Gastrocnemius medialis (tissue), 4 donors: Measurements from ENCODE around the gene HOXC13. TPM values are rescaled to one million over a fixed set of nuclear protein-coding genes. Genes with fewer than 3 reads are reported as not detected.
A peak's percentile ranks its signal among the peaks of the same experiment; 100 is the strongest.

Source experiments
- ATAC-seq, 2 donors: fragments of 150-250 bp; one replicate each; pipeline ENCODE4 v1.9.1; 2016
- DNase-seq, 2 donors: peaks; one replicate each; pipeline ENCODE4 v3.0.0-alpha.2; 2019
- H3K27ac ChIP-seq, 4 donors: fragments of 200-600 bp; sonication (generic); 1 replicate in 1 of 4; 2 replicates in 3 of 4; pipeline ENCODE4 v1.5.1; 2016 to 2018; ENCODE audit warnings: mild to moderate bottlenecking in 2 of 4, moderate library complexity in 1 of 4
- H3K27me3 ChIP-seq, 3 donors: fragments of 200-600 bp; sonication (generic) in 2 of 3; 1 replicate in 1 of 3; 2 replicates in 2 of 3; pipeline versions ENCODE4 v1.5.1 to v1.6.0; 2016 to 2019; ENCODE audit warnings: mild to moderate bottlenecking in 1 of 3, moderate library complexity in 1 of 3
- H3K36me3 ChIP-seq, 2 donors: fragments of 200-600 bp; sonication (generic) in 1 of 2; one replicate each; pipeline ENCODE4 v1.5.1; 2017 to 2018
- H3K4me1 ChIP-seq, 2 donors: fragments of 200-600 bp; sonication (generic) in 1 of 2; one replicate each; pipeline ENCODE4 v1.5.1; 2016 to 2017; ENCODE audit warnings: mild to moderate bottlenecking in 2 of 2
- H3K4me3 ChIP-seq, 4 donors: fragments of 200-600 bp; sonication (generic) in 3 of 4; 1 replicate in 1 of 4; 2 replicates in 3 of 4; pipeline ENCODE4 v1.5.1; 2016 to 2019; ENCODE audit warnings: mild to moderate bottlenecking in 2 of 4
- H3K9me3 ChIP-seq, 3 donors: fragments of 200-600 bp; sonication (generic) in 2 of 3; 1 replicate in 1 of 3; 2 replicates in 2 of 3; pipeline ENCODE4 v1.5.1; 2016 to 2019
- CTCF ChIP-seq, 5 experiments: fragments of 450-650 bp in 3 of 5; fragments of 200-600 bp in 2 of 5; sonication (generic) in 2 of 5; IDR thresholded peaks in 4 of 5; conservative IDR thresholded peaks in 1 of 5; 1 replicate in 4 of 5; 2 replicates in 1 of 5; pipeline ENCODE4 v1.5.1; 2016 to 2019; ENCODE audit warnings: antibody characterized with exemption in 5 of 5, mild to moderate bottlenecking in 3 of 5, moderate library complexity in 3 of 5
- POLR2A ChIP-seq, 2 donors: fragments of 450-650 bp; IDR thresholded peaks; one replicate each; pipeline ENCODE4 v1.6.1; 2017; ENCODE audit warnings: antibody characterized with exemption in 2 of 2, mild to moderate bottlenecking in 2 of 2, moderate library complexity in 2 of 2
- in situ Hi-C, 4 donors: fragments of 200-750 bp; cut with MboI; loops; one replicate each; pipeline versions ENCODE4 v1.15.0 to v1.8.0; 2017; ENCODE audit warnings: low sequenced_read_pairs in 4 of 4
- intact Hi-C: fragments of 100-400 bp; cut with DNase I; formaldehyde crosslinking; loops from one replicate; pipeline ENCODE4 v1.15.1; 2023; ENCODE audit warnings: low total_unique reads
- total RNA-seq, 4 donors: library from RNA; depleted of rRNA; stranded (reverse); fragments of >200 nt; gene quantifications; one replicate each; pipeline versions ENCODE4 v1.1.0 to v1.2.3, GENCODE V29; 2016

HOXC13 gene
- total RNA-seq, 4 donors from 2014 or later = 0.10 to 0.33 TPM; not detected in 2

GRCh38 chr12:53961025-53961761 is 22.6 kb downstream of the HOXC13 start:
- Histone ChIP-seq H3K36me3 (no peaks in the 10 kb centered on the region), H3K27ac (peak overlapping the region in 1 of 4 donors; percentile 27), H3K4me1 (peaks cover 0 to 5% of the 10 kb centered on the region in 2 donors), H3K4me3 (peak overlapping the region; percentile 14 to 46 (median 22)), H3K9me3 (no peaks in the 10 kb centered on the region), H3K27me3 (peaks cover 93 to 99% (median 95%) of the 10 kb centered on the region in 3 donors)
- DNase-seq (no peak), ATAC-seq (peak in 1 of 2 donors; percentile 18)
- in situ Hi-C loops (no loop called here), intact Hi-C loops (no loop called here)
- TF ChIP-seq CTCF (IDR thresholded peaks at IDR 0.05 in 4 of 5, conservative IDR thresholded peaks at IDR 0.05 in 1 of 5) = peak in 1 of 5 experiments; percentile 18
- no peak for TF ChIP-seq POLR2A (IDR thresholded peaks at IDR 0.05)

- no peak overlapping the region for H3K4me3 ChIP-seq
- TF ChIP-seq CTCF (IDR thresholded peaks at IDR 0.05 in 4 of 5, conservative IDR thresholded peaks at IDR 0.05 in 1 of 5) (no peak), POLR2A (IDR thresholded peaks at IDR 0.05) (no peak)
- peak overlapping the region in 3 of 4 donors; percentile 71 to 74 (median 71) for H3K27ac ChIP-seq
- no peak for ATAC-seq
- H3K27me3 ChIP-seq = peaks cover 90 to 95% (median 93%) of the 10 kb centered on the region in 3 donors
- DNase-seq = no peak
- H3K4me1 ChIP-seq = peaks cover 0 to 5% of the 10 kb centered on the region in 2 donors
- no peaks in the 10 kb centered on the region for H3K36me3 ChIP-seq
- no peaks in the 10 kb centered on the region for H3K9me3 ChIP-seq
- in situ Hi-C loops = no loop called here
- intact Hi-C loops = no loop called here
Measured at GRCh38 chr12:53963005-53963404, 24.4 kb downstream of the HOXC13 start.

- intact Hi-C loops = no loop called here
- H3K4me1 ChIP-seq = peaks cover 0 to 5% of the 10 kb centered on the region in 2 donors
- TF ChIP-seq POLR2A (IDR thresholded peaks at IDR 0.05) (no peak), CTCF (IDR thresholded peaks at IDR 0.05 in 4 of 5, conservative IDR thresholded peaks at IDR 0.05 in 1 of 5) (no peak)
- H3K9me3 ChIP-seq = no peaks in the 10 kb centered on the region
- H3K36me3 ChIP-seq = no peaks in the 10 kb centered on the region
- peak overlapping the region; percentile 22 to 74 (median 71) for H3K27ac ChIP-seq
- peaks cover 86 to 99% (median 90%) of the 10 kb centered on the region in 3 donors for H3K27me3 ChIP-seq
- no peak for ATAC-seq
- no peak for DNase-seq
- peak overlapping the region in 2 of 4 donors; percentile 1 to 17 for H3K4me3 ChIP-seq
- in situ Hi-C loops = no loop called here
Measured at GRCh38 chr12:53963434-53964314, 25.0 kb downstream of the HOXC13 start.

- H3K27ac ChIP-seq = peak overlapping the region in 3 of 4 donors; percentile 71 to 74 (median 71)
- peaks cover 0 to 5% of the 10 kb centered on the region in 2 donors for H3K4me1 ChIP-seq
- peak overlapping the region in 2 of 4 donors; percentile 1 to 17 for H3K4me3 ChIP-seq
- peaks cover 84 to 99% (median 89%) of the 10 kb centered on the region in 3 donors for H3K27me3 ChIP-seq
- no peaks in the 10 kb centered on the region for H3K36me3 ChIP-seq
- TF ChIP-seq POLR2A (IDR thresholded peaks at IDR 0.05) (no peak), CTCF (IDR thresholded peaks at IDR 0.05 in 4 of 5, conservative IDR thresholded peaks at IDR 0.05 in 1 of 5) (no peak)
- ATAC-seq = no peak
- no peak for DNase-seq
- in situ Hi-C loops (no loop called here), intact Hi-C loops (no loop called here)
- no peaks in the 10 kb centered on the region for H3K9me3 ChIP-seq
Measured at GRCh38 chr12:53964315-53964713, 25.7 kb downstream of the HOXC13 start.
